CD4-positive, alpha-beta T cell treated with Interleukin-17A for 4 hours (primary cell): ENCODE results near the gene PRDM16.

Source experiments
- DNase-seq: peaks from one replicate; pipeline ENCODE4 v3.0.0-alpha.2; 2020; ENCODE audit warnings: mixed read lengths

The PRDM16 gene

DNA sequence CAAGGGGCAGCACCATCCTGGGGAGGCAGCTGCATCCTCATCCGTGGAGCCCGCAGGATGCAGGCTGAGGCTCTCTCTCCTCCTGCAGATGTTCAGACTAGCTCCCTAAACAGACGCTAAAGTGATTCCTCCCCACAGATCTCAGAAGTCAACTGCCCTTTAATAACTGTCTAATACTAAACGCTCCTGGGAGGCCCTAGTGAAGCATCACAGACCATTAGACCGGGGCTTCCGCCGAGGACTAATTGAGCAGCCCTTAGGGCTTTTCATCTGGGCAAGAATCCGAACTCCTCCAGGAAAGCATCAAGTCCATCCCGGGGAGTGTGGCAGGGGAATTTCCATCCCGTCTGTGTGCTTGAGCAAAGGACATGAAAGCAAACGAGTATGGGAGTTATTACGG, 40.4 kb downstream of the PRDM16 start:
- no peak for DNase-seq

- no peak for DNase-seq
Observed at GRCh38 chr1:3111348-3112021, 42.5 kb downstream of the PRDM16 start.

DNA sequence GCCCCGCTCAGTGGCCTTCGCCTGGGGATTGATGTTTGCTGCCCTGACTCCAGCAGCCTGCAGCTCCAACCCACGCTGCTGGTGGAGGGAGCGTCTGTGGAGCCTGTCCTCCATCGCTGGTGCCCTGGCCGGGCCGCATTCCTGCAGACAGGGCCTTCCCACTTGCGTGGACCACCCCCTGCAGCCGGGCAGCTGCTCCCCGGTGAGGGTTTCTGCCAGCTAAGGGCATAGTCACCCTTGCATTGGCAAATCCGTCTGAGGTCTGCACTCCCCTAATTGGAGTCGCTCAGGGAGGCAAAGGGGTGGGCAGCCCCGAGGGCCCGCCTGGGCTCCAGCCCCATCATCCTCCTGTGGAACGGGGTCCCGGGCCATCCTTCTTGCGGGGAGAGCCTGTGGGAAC, 43.5 kb downstream of the PRDM16 start:
- no peak for DNase-seq

GRCh38 chr1:3113047-3113740, 44.2 kb downstream of the PRDM16 start:
- DNase-seq, result no peak

DNA sequence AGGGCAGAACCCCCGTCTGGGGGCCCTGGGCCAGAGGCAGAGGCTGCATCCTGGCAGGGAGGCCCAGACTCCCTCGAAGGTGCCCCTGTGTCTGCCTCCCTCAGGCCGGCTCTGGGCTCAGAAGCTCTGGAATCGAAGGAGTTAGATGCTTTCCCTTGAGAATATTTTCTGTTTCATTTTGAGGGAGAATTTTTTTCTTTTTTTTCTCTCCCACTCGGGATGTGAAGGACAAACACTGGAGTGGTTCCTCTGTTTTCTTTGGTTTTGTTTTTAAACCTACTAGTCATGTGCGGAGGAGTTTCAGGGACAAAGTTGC, 44.7 kb downstream of the PRDM16 start:
- no peak for DNase-seq

DNA sequence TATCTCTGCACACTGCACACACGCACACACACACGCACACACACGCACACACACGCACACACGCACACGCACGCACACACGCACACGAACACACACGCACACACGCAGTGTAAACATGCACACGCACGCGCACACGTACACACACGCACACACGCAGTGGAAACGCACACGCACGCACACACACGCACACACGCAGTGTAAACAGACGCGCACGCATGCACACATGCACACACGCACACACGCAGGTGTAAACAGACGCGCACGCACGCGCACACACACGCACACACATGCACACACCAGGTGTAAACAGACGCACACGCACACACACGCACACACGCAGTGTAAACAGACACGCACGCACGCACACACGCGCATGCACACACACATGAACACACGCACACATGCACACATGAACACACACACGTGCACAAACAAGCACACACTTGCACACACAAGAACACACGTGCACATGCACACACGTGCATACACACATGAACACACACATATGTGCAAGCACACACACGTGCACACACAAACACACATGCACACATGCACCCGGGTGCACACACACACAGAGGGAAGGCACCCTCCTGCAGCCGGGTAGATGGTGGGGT, 45.2 kb downstream of the PRDM16 start:
- DNase-seq, result no peak

DNA sequence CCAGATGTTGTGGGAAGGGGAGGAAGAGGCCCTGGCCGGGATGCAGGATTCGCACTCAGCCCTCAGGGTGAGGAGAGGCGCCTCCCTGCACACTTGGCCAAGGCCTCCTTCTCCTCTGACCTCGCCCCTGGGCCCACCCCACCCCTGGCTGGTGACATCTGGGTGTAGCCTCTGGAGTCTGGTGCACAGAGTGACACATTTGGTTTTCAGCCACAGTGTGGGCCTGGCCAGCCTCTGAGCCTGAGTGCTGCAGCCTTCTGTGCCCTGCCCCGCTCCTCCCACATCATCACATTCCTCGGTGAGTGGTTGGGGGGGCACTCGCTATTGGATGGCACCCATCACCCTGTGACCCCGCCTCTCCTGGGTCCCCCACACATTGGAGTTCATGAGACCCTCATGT, 45.8 kb downstream of the PRDM16 start:
- no peak for DNase-seq

DNA sequence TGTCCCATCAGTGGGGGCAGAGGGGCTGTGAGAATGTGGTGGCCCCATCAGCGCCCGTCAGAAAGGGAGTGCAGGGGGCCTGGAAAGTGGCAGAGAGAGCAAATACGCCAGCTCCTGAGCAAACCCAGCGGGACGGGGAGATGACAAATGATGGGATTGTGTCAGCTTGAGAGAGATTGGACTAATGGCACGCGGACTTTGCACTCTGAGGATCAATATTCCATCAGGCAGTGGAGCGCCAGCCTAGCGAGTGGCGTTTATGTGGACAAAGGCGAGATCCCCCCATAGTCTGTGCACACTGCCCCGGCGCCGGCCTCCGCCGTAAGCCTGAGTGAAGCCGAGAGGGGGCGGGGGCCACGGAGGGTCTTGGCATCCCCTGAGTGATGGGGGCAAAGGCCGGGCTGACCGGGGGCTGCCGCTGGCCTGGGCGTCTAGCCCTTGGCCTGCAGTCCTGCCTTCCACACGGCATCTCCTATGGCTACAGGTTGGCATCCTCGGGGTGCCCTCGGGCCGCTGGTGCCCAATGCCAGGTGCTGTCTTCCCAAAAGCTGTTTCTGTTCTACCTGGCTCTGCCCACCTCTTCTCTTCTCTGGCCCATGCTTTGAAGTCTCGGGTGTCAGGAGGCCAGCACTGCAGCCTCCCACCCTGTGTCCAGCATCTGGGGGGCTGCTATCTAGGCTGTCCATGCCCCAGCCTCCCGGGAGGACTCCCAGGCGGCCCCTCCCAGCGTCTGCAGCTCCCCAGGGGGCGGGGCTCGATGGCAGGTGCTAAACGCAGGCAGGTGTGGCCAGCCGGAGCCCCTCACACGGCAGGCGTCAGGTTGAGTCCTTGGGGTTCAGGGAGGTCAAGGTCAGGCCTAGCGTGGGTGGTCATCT, 46.5 kb downstream of the PRDM16 start:
- no peak for DNase-seq

GRCh38 chr1:3116150-3116510, 47.1 kb downstream of the PRDM16 start:
- no peak for DNase-seq

DNA sequence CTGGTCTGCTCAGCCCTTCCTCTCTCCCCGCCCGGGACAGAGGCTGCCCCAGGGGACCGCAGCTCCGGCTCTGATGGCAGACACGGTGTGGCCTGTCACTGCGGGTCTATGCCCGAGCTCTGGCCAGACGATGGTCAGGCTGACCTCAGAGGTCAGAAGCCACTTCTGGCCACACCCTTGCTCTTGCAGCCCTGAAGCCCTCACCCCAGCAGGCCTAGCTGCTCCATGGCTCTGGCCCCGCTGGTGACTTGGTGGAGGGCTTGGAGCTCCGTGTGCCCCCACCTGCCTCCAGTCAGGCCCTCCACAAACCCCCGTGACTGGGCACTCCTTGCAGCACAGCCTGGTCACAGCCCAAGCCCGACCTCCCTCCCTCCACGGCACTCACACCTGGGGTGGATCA, 47.6 kb downstream of the PRDM16 start:
- DNase-seq, result no peak

DNA sequence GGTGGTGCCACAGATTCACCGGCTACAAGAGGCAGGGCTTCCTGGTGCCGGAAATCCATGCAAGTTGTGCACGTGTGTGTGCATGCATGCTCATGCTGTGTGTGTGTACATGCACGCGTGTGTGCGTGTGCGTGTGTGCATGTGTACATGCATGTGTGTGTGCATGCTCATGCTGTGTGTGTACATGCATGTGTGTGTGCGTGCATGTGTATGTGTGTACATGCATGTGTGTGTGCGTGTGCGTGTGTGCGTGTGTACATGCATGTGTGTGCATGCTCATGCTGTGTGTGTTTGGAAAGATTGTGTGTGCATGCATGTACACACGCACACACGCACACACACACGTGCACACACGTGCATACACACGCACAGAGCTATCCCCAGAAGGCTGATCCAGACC, 48.9 kb downstream of the PRDM16 start:
- DNase-seq, result no peak

- DNase-seq, result no peak
Observed at GRCh38 chr1:3119061-3119460, 50.1 kb downstream of the PRDM16 start.

DNA sequence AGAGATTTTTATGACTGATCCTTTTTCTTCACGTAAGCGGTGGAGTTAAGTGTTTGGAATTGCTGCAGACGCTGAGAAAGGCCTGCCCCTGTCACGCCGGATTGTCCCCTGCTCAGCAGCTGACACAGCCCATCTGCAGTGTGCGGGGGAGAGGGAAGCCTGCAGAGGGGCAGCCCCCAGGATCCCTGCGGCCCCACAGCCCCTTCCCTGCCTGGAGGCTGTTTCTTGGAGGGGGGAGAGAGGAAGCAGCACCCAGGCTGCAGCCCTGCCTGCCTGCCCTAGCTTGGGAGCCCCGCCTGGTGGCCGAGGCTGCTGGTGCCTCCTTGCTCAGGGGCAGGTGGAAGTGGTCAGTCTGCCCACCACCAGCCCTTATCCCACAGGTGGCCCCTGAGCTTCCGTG, 50.7 kb downstream of the PRDM16 start:
- no peak for DNase-seq

DNA sequence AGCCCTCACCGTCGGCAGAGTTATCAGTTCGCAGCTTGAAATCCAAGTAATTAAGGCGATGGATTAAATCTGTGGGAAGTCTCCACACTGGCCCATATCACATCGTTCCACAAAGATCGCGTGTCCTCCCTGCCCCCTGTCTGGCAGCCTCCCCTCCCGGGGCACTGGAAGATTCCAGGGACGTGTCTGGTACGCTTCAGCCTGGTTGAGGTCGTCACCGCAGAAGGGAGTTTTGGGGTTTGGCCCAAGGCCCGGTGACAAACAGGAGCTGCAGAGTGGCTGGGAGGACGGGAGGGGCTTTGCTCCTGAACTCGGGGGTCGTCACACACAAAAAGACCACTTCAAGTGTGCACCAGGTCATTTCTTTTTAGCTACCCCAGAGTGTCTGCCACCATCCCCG, 51.1 kb downstream of the PRDM16 start:
- DNase-seq, result no peak

DNA sequence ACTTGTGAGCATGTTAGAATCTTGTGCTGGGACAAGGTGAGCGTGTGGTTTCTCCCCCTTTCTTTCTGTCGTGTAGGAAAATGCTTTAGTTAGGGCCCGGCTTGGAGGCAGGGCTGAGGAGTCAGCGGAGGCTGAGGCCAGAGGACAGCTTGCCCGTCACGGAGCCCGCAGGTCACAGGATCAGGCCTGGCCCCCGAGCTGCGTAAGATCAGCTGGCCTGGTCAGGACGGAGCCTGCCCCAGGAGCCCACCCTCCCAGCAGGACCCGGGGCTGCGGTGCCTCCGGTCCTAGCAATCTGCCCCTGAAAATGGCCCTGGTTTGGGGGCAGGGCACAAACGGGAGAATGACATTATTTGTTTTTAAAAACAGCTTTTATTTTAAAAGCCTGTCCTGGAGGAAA, 52.0 kb downstream of the PRDM16 start:
- no peak for DNase-seq

DNA sequence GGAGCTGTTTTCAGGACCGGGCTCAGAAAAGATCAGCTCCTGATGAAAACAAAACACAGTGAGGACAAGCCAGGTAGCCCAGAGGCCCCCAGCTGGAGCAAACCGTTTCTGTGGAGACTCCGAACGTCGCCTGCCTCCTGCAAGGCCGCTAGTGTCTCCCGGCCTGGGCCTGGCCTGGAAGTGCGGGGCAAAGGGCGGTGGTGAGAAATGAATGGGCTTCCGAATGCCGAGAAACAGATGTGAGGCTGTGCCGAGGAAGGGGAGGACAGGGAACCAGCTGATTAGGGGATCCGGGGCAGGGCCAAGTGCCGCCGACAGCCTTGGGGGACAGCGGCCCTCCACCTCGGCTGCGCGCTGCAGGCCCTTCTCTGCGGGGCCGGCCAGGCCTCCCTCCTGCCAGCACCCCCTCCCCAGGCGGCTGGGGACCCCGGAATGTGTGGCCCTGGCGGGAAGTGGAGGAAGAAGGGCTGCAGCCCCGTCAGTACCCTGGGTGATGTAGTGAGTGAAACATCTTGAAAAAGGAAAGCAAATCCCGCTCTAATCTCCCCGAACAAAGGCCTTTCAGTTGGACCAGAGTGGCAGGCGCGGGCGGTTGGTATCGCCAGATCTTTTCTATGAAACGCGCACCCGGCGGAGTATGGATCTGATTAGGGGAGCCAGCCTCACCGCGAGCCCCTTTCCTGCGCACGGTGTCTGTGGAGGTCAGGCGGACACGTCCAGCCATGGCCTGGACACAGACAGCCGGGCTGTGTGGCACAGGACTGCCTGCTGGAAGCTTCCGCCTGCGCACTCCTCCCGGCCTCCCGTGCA, 52.6 kb downstream of the PRDM16 start:
- no peak for DNase-seq

- no peak for DNase-seq
Observed at GRCh38 chr1:3122311-3122710, 53.3 kb downstream of the PRDM16 start.

GRCh38 chr1:3124246-3124645, 55.2 kb downstream of the PRDM16 start:
- DNase-seq, result no peak

- DNase-seq, result no peak
Observed at GRCh38 chr1:3125078-3125477, 56.1 kb downstream of the PRDM16 start.

GRCh38 chr1:3125546-3126368, 56.8 kb downstream of the PRDM16 start:
- DNase-seq, result no peak

- DNase-seq, result no peak
Observed at GRCh38 chr1:3126756-3127678, 58.0 kb downstream of the PRDM16 start.
